ENCODE data around the gene AFF1.

DNA sequence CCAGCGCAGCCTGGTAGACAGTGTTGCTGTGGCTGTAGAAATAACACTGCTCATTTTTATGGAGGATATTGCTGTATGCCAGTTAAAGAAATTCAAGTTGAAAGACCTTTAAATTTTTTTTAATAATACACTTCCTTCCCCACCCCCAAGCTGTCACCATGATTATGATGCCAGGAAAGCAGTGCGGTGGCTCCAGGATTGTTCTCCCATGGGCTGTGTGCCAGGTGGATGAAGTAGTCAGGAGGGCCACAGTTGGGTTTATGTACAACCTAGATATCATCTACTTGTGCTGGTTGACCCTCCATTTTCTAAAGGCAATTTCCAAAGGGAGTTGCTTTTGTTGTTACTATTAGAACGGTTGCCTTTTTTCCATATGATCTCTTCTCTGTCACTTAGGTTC is 136.6 kb downstream of the AFF1 start:
- TF ChIP-seq POLR2A (IDR thresholded peaks at IDR 0.05; ENCODE audit: low read length) (no peak), GATA1 (IDR thresholded peaks at IDR 0.05; ENCODE audit: low read depth, low read length) (no peak)

All from erythroblast (primary cell).